Spleen (tissue), 11 donors: ENCODE data around the gene NAA40. TPM values are rescaled to one million over a fixed set of nuclear protein-coding genes. Genes with fewer than 3 reads are reported as not detected.

Source experiments
- DNase-seq: peaks from one replicate; pipeline ENCODE4 v3.0.0-alpha.2; 2020
- H3K27ac ChIP-seq, 8 donors: fragments of 200-600 bp; sonication (generic) in 7 of 8; 1 replicate in 4 of 8; 2 replicates in 4 of 8; pipeline versions ENCODE4 v1.5.0 to v1.8.0; 2016 to 2021; ENCODE audit warnings: inconsistent platforms in 4 of 8, mild to moderate bottlenecking in 4 of 8, moderate library complexity in 1 of 8
- H3K27me3 ChIP-seq, 7 donors: fragments of 200-600 bp; sonication (generic) in 6 of 7; replicated peaks in 1 of 7; 1 replicate in 4 of 7; 2 replicates in 3 of 7; pipeline versions ENCODE4 v1.5.0 to v1.8.0; 2016 to 2021; ENCODE audit warnings: inconsistent platforms in 3 of 7, mild to moderate bottlenecking in 1 of 7
- H3K36me3 ChIP-seq, 6 donors: fragments of 200-600 bp; sonication (generic) in 5 of 6; 1 replicate in 4 of 6; 2 replicates in 2 of 6; pipeline versions ENCODE4 v1.5.0 to v1.8.0; 2016 to 2021; ENCODE audit warnings: inconsistent platforms in 2 of 6
- H3K4me1 ChIP-seq, 6 donors: fragments of 200-600 bp; sonication (generic) in 5 of 6; 1 replicate in 3 of 6; 2 replicates in 3 of 6; pipeline versions ENCODE4 v1.5.0 to v1.8.0; 2016 to 2021; ENCODE audit warnings: inconsistent platforms in 3 of 6
- H3K4me3 ChIP-seq, 8 donors: fragments of 200-600 bp; sonication (generic) in 7 of 8; 1 replicate in 4 of 8; 2 replicates in 4 of 8; pipeline versions ENCODE4 v1.5.0 to v1.8.0; 2016 to 2021; ENCODE audit warnings: inconsistent platforms in 4 of 8, mild to moderate bottlenecking in 4 of 8, moderate library complexity in 2 of 8
- H3K9me3 ChIP-seq, 8 donors: fragments of 200-600 bp; sonication (generic) in 7 of 8; 1 replicate in 4 of 8; 2 replicates in 4 of 8; pipeline versions ENCODE4 v1.5.0 to v1.8.0; 2016 to 2021; ENCODE audit warnings: inconsistent platforms in 4 of 8
- CTCF ChIP-seq, 11 experiments: fragments of 200-600 bp in 7 of 11; fragments of 450-650 bp in 4 of 11; sonication (generic) in 4 of 11; IDR thresholded peaks in 8 of 11; conservative IDR thresholded peaks in 3 of 11; 1 replicate in 7 of 11; 2 replicates in 4 of 11; pipeline versions ENCODE4 v1.4.0 to v1.8.0; 2016 to 2021; ENCODE audit warnings: antibody characterized with exemption in 11 of 11, inconsistent platforms in 4 of 11, mild to moderate bottlenecking in 1 of 11
- POLR2A ChIP-seq, 3 donors: fragments of 450-650 bp; IDR thresholded peaks; one replicate each; pipeline ENCODE4 v1.5.1; 2017; ENCODE audit warnings: antibody characterized with exemption in 3 of 3, mild to moderate bottlenecking in 1 of 3
- POLR2AphosphoS5 ChIP-seq, 3 donors: sonication (generic); formaldehyde crosslinking; IDR thresholded peaks; one replicate each; pipeline ENCODE4 v1.5.1; 2017; ENCODE audit warnings: antibody characterized with exemption in 3 of 3
- WGBS, 5 donors: extraction: QIAGEN DNeasy Blood & Tissue Kit in 3 of 5; methylation state at CpG; one replicate each; pipeline versions ENCODE4 v1.1.5 to v1.1.7; 2013 to 2018; 5-methylcytosine and 5-hydroxymethylcytosine counted together
- intact Hi-C: fragments of 100-400 bp; cut with DNase I; formaldehyde crosslinking; loops from one replicate; pipeline ENCODE4 v1.15.0; 2023; ENCODE audit warnings: low total_unique reads
- polyA plus RNA-seq, 3 donors: library from polyadenylated mRNA; stranded (reverse); fragments of 200-250 nt; gene quantifications; one replicate each; pipeline ENCODE4 v1.2.1, GENCODE V29; 2013
- total RNA-seq, 7 donors: library from RNA; depleted of rRNA in 3 of 7; stranded (reverse); fragments of >200 nt in 3 of 7; fragmentation: NEBNext Ultra II Directional in 4 of 7; extraction: Animal tissue kit (Norgen Biotek cat#: 25700) in 4 of 7; gene quantifications; one replicate each; pipeline versions ENCODE4 v1.1.0 to v1.2.1, GENCODE V29; 2016 to 2021
- donor health status: healthy with polysubstance abuse.
- donor health status: DM: no; HTN: no; CAD: no; lungs with moderate emphysema.
- donor health status: DM: no; HTN: no; CAD: no.
- donor health status: Bipolar disorder and iron deficiency.
- donor health status: healthy.
- donor health status: DM: no; HTN: no; CAD: no.
- donor health status: DM: yes; HTN: yes; CAD: no.

NAA40 gene
- total and polyA plus RNA-seq, 10 donors: 12.1 to 45.4 (median 30.2) TPM

DNA sequence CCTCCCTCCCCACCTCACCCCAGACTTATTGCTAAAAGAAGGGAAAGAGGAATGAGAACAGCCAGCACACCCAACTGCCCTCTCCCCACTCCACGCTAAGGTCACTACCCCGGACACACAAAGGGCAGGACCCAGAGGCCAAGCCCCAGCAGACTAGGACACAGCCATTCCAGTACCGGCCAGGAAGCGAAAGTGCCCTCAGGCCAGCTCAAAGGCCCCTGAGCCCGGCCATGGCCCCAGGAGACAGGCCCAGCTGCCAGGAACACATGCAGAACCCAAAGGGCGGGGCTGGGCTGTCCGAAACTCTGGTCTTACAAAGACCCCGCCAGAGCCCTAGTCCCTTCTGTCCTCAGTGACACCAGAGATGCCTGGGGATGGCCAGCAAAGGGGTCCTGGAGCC is 27.4 kb upstream of the NAA40 start:
- peaks cover 9 to 49% (median 19%) of the 10 kb centered on the region in 6 donors for H3K4me1 ChIP-seq
- H3K27ac ChIP-seq: no peak overlapping the region
- no peak for DNase-seq
- no peak overlapping the region for H3K4me3 ChIP-seq
- TF ChIP-seq CTCF (IDR thresholded peaks at IDR 0.05 in 8 of 11, conservative IDR thresholded peaks at IDR 0.05 in 3 of 11) (no peak), POLR2AphosphoS5 (IDR thresholded peaks at IDR 0.05) (peak in 1 of 3 donors; percentile 25), POLR2A (IDR thresholded peaks at IDR 0.05) (no peak)
- peaks cover 3 to 62% (median 39%) of the 10 kb centered on the region in 6 donors for H3K36me3 ChIP-seq
- intact Hi-C loops: no loop called here
- no peaks in the 10 kb centered on the region for H3K9me3 ChIP-seq
- H3K27me3 ChIP-seq: peaks cover 0 to 19% (median 0%) of the 10 kb centered on the region in 7 donors
- WGBS, 5 donors: 84 to 90% (median 86%) methylated on average over 6 to 8 of the region's 8 CpGs

DNA sequence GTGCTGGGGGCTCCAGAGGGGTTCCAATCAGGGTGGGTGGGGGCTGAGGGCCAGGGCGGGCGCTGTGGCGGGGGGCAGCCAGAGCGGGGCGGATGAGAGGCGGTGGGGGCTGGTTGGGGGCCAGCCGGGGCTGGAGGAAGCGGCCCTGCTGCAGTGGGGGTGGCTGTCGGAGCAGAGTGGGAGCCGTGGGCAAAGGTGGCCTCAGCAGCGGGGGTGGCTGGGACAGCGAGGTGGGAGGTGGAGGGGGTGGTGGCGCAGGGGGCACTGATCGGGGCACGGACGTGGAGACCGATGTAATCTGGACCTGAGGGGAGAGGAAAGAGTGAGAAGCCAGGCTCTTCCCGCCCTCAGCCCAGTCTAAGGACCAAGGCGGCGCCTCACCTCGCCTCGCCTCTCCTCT is 26.9 kb upstream of the NAA40 start:
- Histone ChIP-seq H3K36me3 (peaks cover 3 to 58% (median 38%) of the 10 kb centered on the region in 6 donors), H3K4me1 (peaks cover 11 to 48% (median 22%) of the 10 kb centered on the region in 6 donors), H3K9me3 (no peaks in the 10 kb centered on the region), H3K27me3 (peaks cover 0 to 24% (median 0%) of the 10 kb centered on the region in 7 donors), H3K4me3 (no peak overlapping the region), H3K27ac (no peak overlapping the region)
- no peak for DNase-seq
- WGBS, 5 donors: 88 to 94% (median 91%) methylated on average over 17 to 22 of the region's 22 CpGs
- intact Hi-C loops: no loop called here
- TF ChIP-seq POLR2A (IDR thresholded peaks at IDR 0.05) (no peak), POLR2AphosphoS5 (IDR thresholded peaks at IDR 0.05) (no peak), CTCF (IDR thresholded peaks at IDR 0.05 in 8 of 11, conservative IDR thresholded peaks at IDR 0.05 in 3 of 11) (no peak)

GRCh38 chr11:63912678-63913077 is 26.1 kb upstream of the NAA40 start:
- peaks cover 2 to 50% (median 30%) of the 10 kb centered on the region in 6 donors for H3K36me3 ChIP-seq
- no peak for DNase-seq
- WGBS, 5 donors: 87 to 93% (median 90%) methylated on average over 7 of the region's 7 CpGs
- H3K27ac ChIP-seq: no peak overlapping the region
- H3K4me1 ChIP-seq: peaks cover 18 to 48% (median 29%) of the 10 kb centered on the region in 6 donors
- peaks cover 0 to 32% (median 6%) of the 10 kb centered on the region in 7 donors for H3K27me3 ChIP-seq
- TF ChIP-seq POLR2A (IDR thresholded peaks at IDR 0.05): no peak
- intact Hi-C loops: no loop called here
- no peaks in the 10 kb centered on the region for H3K9me3 ChIP-seq
- H3K4me3 ChIP-seq: no peak overlapping the region

GRCh38 chr11:63913866-63914830 is 24.7 kb upstream of the NAA40 start:
- Histone ChIP-seq H3K9me3 (no peaks in the 10 kb centered on the region), H3K4me1 (peaks cover 27 to 49% (median 40%) of the 10 kb centered on the region in 6 donors), H3K36me3 (peaks cover 0 to 35% (median 15%) of the 10 kb centered on the region in 6 donors), H3K27me3 (peaks cover 0 to 47% (median 6%) of the 10 kb centered on the region in 7 donors), H3K27ac (no peak overlapping the region), H3K4me3 (no peak overlapping the region)
- WGBS, 5 donors: 93 to 94% (median 93%) methylated on average over 33 to 34 of the region's 34 CpGs
- intact Hi-C loops: no loop called here
- TF ChIP-seq CTCF (IDR thresholded peaks at IDR 0.05 in 8 of 11, conservative IDR thresholded peaks at IDR 0.05 in 3 of 11): no peak
- TF ChIP-seq POLR2AphosphoS5 (IDR thresholded peaks at IDR 0.05): peak in 1 of 3 donors; percentile 51
- DNase-seq: no peak
